Amniotic epithelial cell (primary cell): ENCODE data around the gene ZNF341.

ENCODE experiments used
- DNase-seq: peaks from one replicate; pipeline ENCODE4 v3.0.0-alpha.2; 2010; ENCODE audit warnings: low read depth

Gene ZNF341

GRCh38 chr20:33796263-33796906 is 64.6 kb downstream of the ZNF341 start:
- no peak for DNase-seq

- no peak for DNase-seq
Measured at GRCh38 chr20:33796907-33797544, 65.2 kb downstream of the ZNF341 start.

DNA sequence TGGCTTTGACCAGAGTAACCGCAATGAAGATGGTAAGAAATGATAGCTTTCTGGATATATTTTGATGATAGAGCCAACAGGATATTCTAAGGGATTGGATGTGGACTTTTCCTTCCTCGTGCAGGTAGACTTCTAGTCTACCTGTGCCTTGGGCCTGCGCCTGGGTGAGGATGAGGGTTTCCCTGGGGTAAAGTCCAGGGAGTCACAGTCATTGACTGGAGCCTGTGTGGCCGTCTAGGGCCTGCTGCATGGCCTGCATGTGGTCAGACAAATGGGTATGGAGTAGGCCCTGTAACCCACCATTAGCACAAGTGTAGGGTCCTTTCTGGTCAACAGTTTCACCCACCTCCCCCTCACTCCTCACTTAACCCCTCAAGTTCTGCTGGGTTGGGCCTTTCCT is 66.6 kb downstream of the ZNF341 start:
- no peak for DNase-seq

DNA sequence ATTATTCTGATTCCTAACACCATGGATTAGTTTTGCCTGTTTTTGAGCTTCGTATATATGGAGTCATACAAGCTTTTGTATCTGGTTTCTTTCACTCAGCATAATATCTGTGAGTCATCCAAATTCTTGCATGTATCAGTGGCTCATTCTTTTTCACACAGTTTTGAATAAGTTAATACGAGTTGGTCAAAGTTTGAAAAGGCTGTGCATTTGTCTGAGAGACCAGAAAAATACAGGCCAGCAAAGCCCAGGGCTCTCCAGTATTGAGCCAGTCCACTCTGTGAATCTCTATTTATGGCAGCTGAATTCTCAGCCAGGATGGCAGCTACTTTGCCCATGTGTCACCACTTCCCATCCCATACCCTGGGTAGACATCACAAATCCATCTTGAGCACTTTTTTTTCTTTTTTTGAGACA is 72.1 kb downstream of the ZNF341 start:
- DNase-seq: peak; percentile 94

- no peak for DNase-seq
Measured at GRCh38 chr20:33808388-33808787, 76.6 kb downstream of the ZNF341 start.

DNA sequence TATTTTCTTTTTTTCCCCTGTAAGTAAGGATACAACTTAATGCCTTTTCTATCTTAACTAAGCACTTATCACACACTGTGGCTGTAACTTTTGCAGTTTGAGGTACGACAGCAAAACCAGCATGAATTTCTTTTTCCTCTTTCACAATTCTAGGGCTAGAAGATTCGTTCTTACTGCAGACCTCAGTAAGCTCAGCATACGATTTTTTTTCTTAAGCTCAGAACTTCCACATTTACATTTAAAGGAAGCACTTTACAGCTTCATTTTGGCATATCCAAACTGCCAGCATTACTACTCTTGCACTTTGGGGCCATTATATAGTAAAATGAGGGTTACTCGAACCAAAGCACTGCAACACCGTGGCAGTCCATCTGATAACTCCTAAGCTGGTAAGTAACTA is 78.5 kb downstream of the ZNF341 start:
- DNase-seq: no peak

- peak; percentile 98 for DNase-seq
Measured at GRCh38 chr20:33810885-33811775, 79.3 kb downstream of the ZNF341 start, which contains the start of gene CHMP4B. Gene CHMP4B (plus strand): TSS chr20:33811348. CDS start chr20:33811469, 121 bp downstream.

- no peak for DNase-seq
Measured at GRCh38 chr20:33811776-33812151, 80.0 kb downstream of the ZNF341 start.

DNA sequence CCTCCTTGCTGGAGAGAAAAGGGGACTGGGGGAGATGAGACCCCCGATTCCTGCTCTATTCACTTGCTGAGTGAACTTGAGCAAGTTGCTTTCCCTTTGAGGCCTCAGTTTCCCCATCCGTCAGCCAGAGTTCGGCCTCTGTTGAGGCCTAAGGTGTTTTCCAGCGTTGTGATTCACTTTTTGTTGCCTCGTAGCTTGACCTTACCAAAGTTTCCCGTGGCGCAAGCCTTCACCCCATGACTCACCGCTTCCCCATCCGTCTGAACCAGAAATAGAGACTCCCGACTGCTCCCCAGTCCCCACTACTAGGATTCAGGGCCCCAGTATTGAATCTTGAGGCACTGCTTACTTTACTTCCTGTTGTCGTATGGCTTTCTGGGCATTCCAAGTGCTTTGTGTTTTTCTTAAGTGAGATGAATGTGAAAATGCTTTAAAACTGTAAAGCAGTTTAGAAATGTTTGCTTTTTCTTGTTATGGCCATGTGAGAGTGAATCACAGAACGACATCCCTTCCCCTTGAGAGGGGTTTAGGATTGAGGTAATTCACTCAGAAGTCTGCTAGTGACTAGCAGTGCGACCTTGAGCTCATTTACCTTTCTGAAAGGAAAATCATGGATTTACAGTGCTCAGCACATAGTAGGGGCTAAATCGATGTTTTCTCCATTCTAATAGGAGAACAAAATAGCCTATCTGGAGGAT is 80.5 kb downstream of the ZNF341 start:
- DNase-seq: peak; percentile 91

- DNase-seq: peak; percentile 29
Measured at GRCh38 chr20:33812908-33813462, 81.2 kb downstream of the ZNF341 start.

GRCh38 chr20:33814238-33814712 is 82.5 kb downstream of the ZNF341 start:
- DNase-seq: no peak

DNA sequence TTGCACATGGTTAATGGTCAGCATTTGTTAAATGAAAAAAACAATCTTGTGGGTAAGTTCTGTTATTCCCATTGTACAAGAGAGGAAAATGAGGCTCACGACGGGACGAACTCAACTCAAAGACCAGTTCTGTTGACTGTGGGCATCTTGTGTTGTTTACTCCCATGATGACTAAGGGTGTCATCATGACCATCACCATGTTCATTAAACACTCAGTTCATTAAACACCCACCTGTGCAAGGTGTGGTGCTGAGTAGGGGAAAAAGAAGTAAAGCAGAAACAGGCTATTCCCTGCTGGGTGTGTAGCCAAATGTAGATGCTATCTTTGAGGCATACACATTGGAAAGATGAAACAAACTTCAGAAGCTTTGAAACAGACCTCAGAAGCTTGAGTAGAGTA is 83.9 kb downstream of the ZNF341 start:
- DNase-seq: no peak

DNA sequence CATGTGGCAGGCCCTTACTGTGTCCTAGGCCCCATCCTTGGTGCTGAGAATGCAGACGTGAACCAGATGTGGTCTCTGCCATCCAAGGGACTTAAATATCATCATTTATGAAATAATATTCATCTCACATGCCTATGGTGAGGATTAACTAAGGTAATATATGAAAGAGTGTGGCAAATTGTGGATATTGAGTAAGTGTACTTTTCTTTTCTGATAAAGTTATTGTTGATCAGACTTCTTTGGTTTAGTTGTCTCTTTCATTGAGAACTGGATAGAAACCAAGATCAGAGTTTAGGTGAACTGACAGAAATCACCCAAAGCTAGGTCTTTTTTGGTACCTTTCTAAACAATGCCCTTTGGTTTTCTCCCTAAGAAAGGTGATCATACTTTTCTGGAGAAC is 84.4 kb downstream of the ZNF341 start:
- no peak for DNase-seq

DNA sequence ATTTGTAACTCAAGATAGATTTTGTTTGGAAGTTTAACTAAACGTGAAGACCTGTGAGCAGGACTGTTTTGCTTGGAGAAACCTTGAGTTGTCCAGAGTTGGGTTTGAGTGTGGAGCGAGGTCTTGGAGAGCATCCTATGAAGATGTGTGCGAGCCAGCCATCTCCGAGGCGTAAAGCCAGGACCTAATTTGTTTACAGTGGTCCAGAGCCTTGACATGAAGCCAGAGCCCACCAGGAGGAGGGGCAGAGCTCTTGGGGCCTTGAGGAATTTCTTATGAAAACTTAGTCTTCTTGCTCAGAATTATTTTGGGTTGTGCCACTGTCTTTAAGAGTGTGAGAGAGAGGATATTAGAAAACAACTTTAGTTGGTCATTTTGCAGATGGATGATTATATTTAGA is 85.6 kb downstream of the ZNF341 start:
- no peak for DNase-seq

DNA sequence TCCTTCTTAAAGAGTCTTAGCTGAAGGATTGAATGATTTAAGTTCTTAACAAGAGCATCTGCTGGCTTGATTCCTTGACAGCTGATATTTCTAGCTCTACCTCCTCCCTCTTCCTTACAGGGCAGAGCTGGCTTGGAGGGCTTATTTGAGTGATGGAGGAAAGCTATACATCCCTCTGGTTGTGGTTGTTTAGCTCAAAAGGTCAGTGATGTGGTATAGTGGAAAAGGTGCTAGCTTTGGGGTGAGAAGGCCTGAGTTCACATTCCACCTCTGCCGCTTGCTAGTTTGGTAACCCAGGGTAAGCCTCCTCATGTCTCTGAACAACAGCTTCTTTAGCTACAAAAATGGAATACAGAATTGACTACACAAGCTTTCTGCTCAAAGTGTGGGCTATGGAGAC is 87.7 kb downstream of the ZNF341 start:
- DNase-seq: no peak

- no peak for DNase-seq
Measured at GRCh38 chr20:33820362-33820761, 88.6 kb downstream of the ZNF341 start.

GRCh38 chr20:33821270-33821836 is 89.6 kb downstream of the ZNF341 start:
- DNase-seq: no peak

- no peak for DNase-seq
Measured at GRCh38 chr20:33822423-33822822, 90.6 kb downstream of the ZNF341 start.

DNA sequence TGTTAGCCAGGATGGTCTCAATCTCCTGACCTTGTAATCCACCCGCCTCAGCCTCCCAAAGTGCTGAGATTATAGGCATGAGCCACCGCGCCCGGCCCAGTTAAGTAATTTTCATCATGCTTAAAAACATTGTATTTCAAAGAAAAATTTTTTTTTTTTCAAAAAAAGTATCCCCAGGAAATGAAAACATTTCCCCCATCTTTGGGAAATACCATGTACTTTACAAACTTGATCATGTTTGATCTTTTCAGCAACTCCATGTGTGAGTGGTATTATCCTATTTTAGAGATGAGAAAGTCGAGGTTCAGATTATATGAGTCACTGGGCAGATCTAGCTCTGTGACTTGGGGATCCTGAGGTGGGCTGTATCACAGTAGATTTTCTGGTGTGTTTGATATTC is 91.2 kb downstream of the ZNF341 start:
- no peak for DNase-seq

GRCh38 chr20:33824852-33825251 is 93.1 kb downstream of the ZNF341 start:
- DNase-seq: no peak
